A549 (cell line): ENCODE measurements around the gene NFAM1.

Experiments
- ATOH8 ChIP-seq: fragments of 250-450 bp; sonication (Bioruptor Pico); IDR thresholded peaks from 2 replicates; pipeline ENCODE4 v1.5.0; 2020; ENCODE audit warnings: low read depth, mild to moderate bottlenecking, moderate library complexity
- BHLHE40 ChIP-seq: IDR thresholded peaks from 2 replicates; pipeline ENCODE4 v1.6.1; 2012; ENCODE audit warnings: low read depth, low read length, inconsistent platforms
- CHD4 ChIP-seq: fragments of 200-600 bp; sonication (generic); IDR thresholded peaks from 2 replicates; pipeline ENCODE4 v1.6.1; 2016; ENCODE audit warnings: antibody characterized with exemption, mild to moderate bottlenecking, borderline replicate concordance
- CTCF ChIP-seq: fragments of >200 bp; sonication (Bioruptor Twin); formaldehyde crosslinking; IDR thresholded peaks from 3 replicates; pipeline ENCODE4 v1.5.1; 2016
- EP300 ChIP-seq, 2 experiments: fragments of >200 bp; sonication (Bioruptor Twin); formaldehyde crosslinking; IDR thresholded peaks; 2 replicates in 1 of 2; 3 replicates in 1 of 2; pipeline ENCODE4 v1.6.1; 2016 to 2017
- FOXS1 ChIP-seq: fragments of 250-450 bp; sonication (Bioruptor Pico); IDR thresholded peaks from 2 replicates; pipeline ENCODE4 v1.5.0; 2020; ENCODE audit warnings: mild to moderate bottlenecking, moderate library complexity
- KDM1A ChIP-seq: fragments of 200-600 bp; sonication (generic); IDR thresholded peaks from 2 replicates; pipeline ENCODE4 v1.6.1; 2016; ENCODE audit warnings: low read depth, mild to moderate bottlenecking
- MAFK ChIP-seq: fragments of 450-650 bp; IDR thresholded peaks from 2 replicates; pipeline ENCODE4 v1.6.1; 2014; ENCODE audit not compliant: partially characterized antibody
- POLR2A ChIP-seq: IDR thresholded peaks from 2 replicates; pipeline ENCODE4 v1.6.1; 2012; ENCODE audit warnings: mild to moderate bottlenecking, low read length
- RAD21 ChIP-seq, 2 experiments: fragments of >200 bp in 1 of 2; sonication (Bioruptor Twin) in 1 of 2; formaldehyde crosslinking in 1 of 2; IDR thresholded peaks in 1 of 2; conservative IDR thresholded peaks in 1 of 2; 2 replicates in 1 of 2; 3 replicates in 1 of 2; pipeline ENCODE4 v1.6.1; 2012 to 2018; ENCODE audit warnings: inconsistent platforms in 1 of 2
- REST ChIP-seq: fragments of 200-600 bp; sonication (generic); IDR thresholded peaks from 2 replicates; pipeline ENCODE4 v1.6.1; 2016; ENCODE audit warnings: antibody characterized with exemption, mild to moderate bottlenecking, moderate library complexity
- RNF2 ChIP-seq: fragments of 200-600 bp; sonication (generic); IDR thresholded peaks from 2 replicates; pipeline ENCODE4 v1.6.1; 2016; ENCODE audit warnings: low read depth, mild to moderate bottlenecking, antibody characterized with exemption, moderate library complexity, borderline replicate concordance
- TP53 ChIP-seq: fragments of 250-450 bp; sonication (Bioruptor Pico); IDR thresholded peaks from 2 replicates; pipeline ENCODE4 v1.5.0; 2021; ENCODE audit warnings: mild to moderate bottlenecking, moderate library complexity

GRCh38 chr22:42387631-42388030, 44.6 kb downstream of the NFAM1 start:
- TF ChIP-seq REST (no peak), CTCF (no peak), TP53 (no peak), MAFK (no peak), POLR2A (no peak), RAD21 (conservative IDR thresholded peaks at IDR 0.05 in 1 of 2, IDR thresholded peaks at IDR 0.05 in 1 of 2) (no peak), RNF2 (no peak), ATOH8 (no peak), KDM1A (no peak), FOXS1 (no peak), EP300 (IDR thresholded peaks at IDR 0.05) (no peak), CHD4 (no peak), BHLHE40 (no peak)
